ENCODE results near the gene SYNCRIP.
A peak's percentile ranks its signal among the peaks of the same experiment; 100 is the strongest.

Gene SYNCRIP

GRCh38 chr6:85676086-85676729, 33.5 kb upstream of the SYNCRIP start:
- TF ChIP-seq POLR2A (IDR thresholded peaks at IDR 0.05; ENCODE audit: low read length) (no peak), GATA1 (IDR thresholded peaks at IDR 0.05; ENCODE audit: low read depth, low read length) (no peak)
- DNase-seq: peak; percentile 9 to 26

- TF ChIP-seq POLR2A (IDR thresholded peaks at IDR 0.05; ENCODE audit: low read length) (peak; percentile 11), GATA1 (IDR thresholded peaks at IDR 0.05; ENCODE audit: low read depth, low read length) (no peak)
- peak; percentile 23 to 40 for DNase-seq
Observed at GRCh38 chr6:85675030-85675819, 32.5 kb upstream of the SYNCRIP start.

- peak in 1 of 2 experiments; percentile 10 for DNase-seq
- TF ChIP-seq POLR2A (IDR thresholded peaks at IDR 0.05; ENCODE audit: low read length): peak; percentile 4
- no peak for TF ChIP-seq GATA1 (IDR thresholded peaks at IDR 0.05; ENCODE audit: low read depth, low read length)
Observed at GRCh38 chr6:85674604-85675003, 31.9 kb upstream of the SYNCRIP start.

- TF ChIP-seq GATA1 (IDR thresholded peaks at IDR 0.05; ENCODE audit: low read depth, low read length) (no peak), POLR2A (IDR thresholded peaks at IDR 0.05; ENCODE audit: low read length) (peak; percentile 26)
- peak in 1 of 2 experiments; percentile 6 for DNase-seq
Observed at GRCh38 chr6:85673198-85674139, 30.8 kb upstream of the SYNCRIP start.

- no peak for DNase-seq
- TF ChIP-seq GATA1 (IDR thresholded peaks at IDR 0.05; ENCODE audit: low read depth, low read length) (no peak), POLR2A (IDR thresholded peaks at IDR 0.05; ENCODE audit: low read length) (no peak)
Observed at GRCh38 chr6:85672623-85673022, 29.9 kb upstream of the SYNCRIP start.

GRCh38 chr6:85672050-85672449, 29.4 kb upstream of the SYNCRIP start:
- TF ChIP-seq POLR2A (IDR thresholded peaks at IDR 0.05; ENCODE audit: low read length) (no peak), GATA1 (IDR thresholded peaks at IDR 0.05; ENCODE audit: low read depth, low read length) (no peak)
- no peak for DNase-seq

- no peak for DNase-seq
- no peak for TF ChIP-seq POLR2A (IDR thresholded peaks at IDR 0.05; ENCODE audit: low read length)
- no peak for TF ChIP-seq GATA1 (IDR thresholded peaks at IDR 0.05; ENCODE audit: low read depth, low read length)
Observed at GRCh38 chr6:85670573-85670972, 27.9 kb upstream of the SYNCRIP start.

GRCh38 chr6:85669735-85670194, 27.1 kb upstream of the SYNCRIP start:
- no peak for DNase-seq
- TF ChIP-seq POLR2A (IDR thresholded peaks at IDR 0.05; ENCODE audit: low read length) (no peak), GATA1 (IDR thresholded peaks at IDR 0.05; ENCODE audit: low read depth, low read length) (no peak)

GRCh38 chr6:85662251-85662650, 19.6 kb upstream of the SYNCRIP start:
- TF ChIP-seq GATA1 (IDR thresholded peaks at IDR 0.05; ENCODE audit: low read depth, low read length) (no peak), POLR2A (IDR thresholded peaks at IDR 0.05; ENCODE audit: low read length) (no peak)
- no peak for DNase-seq

- TF ChIP-seq POLR2A (IDR thresholded peaks at IDR 0.05; ENCODE audit: low read length) (no peak), GATA1 (IDR thresholded peaks at IDR 0.05; ENCODE audit: low read depth, low read length) (no peak)
- DNase-seq: no peak
Observed at GRCh38 chr6:85660181-85660611, 17.5 kb upstream of the SYNCRIP start.

- DNase-seq: no peak
- TF ChIP-seq POLR2A (IDR thresholded peaks at IDR 0.05; ENCODE audit: low read length) (no peak), GATA1 (IDR thresholded peaks at IDR 0.05; ENCODE audit: low read depth, low read length) (no peak)
Observed at GRCh38 chr6:85650606-85651005, 7.9 kb upstream of the SYNCRIP start.

- TF ChIP-seq GATA1 (IDR thresholded peaks at IDR 0.05; ENCODE audit: low read depth, low read length): no peak
- TF ChIP-seq POLR2A (IDR thresholded peaks at IDR 0.05; ENCODE audit: low read length): no peak
- peak in 1 of 2 experiments; percentile 52 for DNase-seq
Observed at GRCh38 chr6:85644279-85644762, 1.6 kb upstream of the SYNCRIP start.

- no peak for TF ChIP-seq POLR2A (IDR thresholded peaks at IDR 0.05; ENCODE audit: low read length)
- TF ChIP-seq GATA1 (IDR thresholded peaks at IDR 0.05; ENCODE audit: low read depth, low read length): no peak
- peak; percentile 74 to 80 for DNase-seq
Observed at GRCh38 chr6:85643537-85644278, 1.0 kb upstream of the SYNCRIP start.
